OCI-LY7 (cell line): ENCODE measurements around the gene KLHL1. TPM values are rescaled to one million over a fixed set of nuclear protein-coding genes. Genes with fewer than 3 reads are reported as not detected.

Source experiments
- BruUV-seq: library from RNA; stranded (reverse); fragments of 400-500 nt; replicated peaks from 2 replicates; lab custom pipeline; 2021; lab: Mats Ljungman, UMichigan
- CTCF ChIA-PET: fragments of 300-600 bp; sonication (Branson Sonifier 250); formaldehyde crosslinking; loops from one replicate; lab custom pipeline; 2022; ENCODE audit warnings: antibody characterized with exemption; ENCODE audit not compliant: unreplicated experiment; lab: Charles Lee
- POLR2A ChIA-PET: fragments of 300-600 bp; sonication (Branson Sonifier 250); formaldehyde crosslinking; loops from one replicate; lab custom pipeline; 2022; ENCODE audit warnings: antibody characterized with exemption; lab: Charles Lee
- DNase-seq: peaks from one replicate; pipeline ENCODE4 v3.0.0-alpha.2; 2015; ENCODE audit warnings: low spot score
- H2AFZ ChIP-seq: fragments of 200-600 bp; sonication (generic), shearing (Covaris generic); 2 replicates; pipeline ENCODE4 v1.6.1; 2014; ENCODE audit warnings: mild to moderate bottlenecking, antibody characterized with exemption, low read length, moderate library complexity
- H3K27ac ChIP-seq: fragments of 200-600 bp; sonication (generic); 2 replicates; pipeline ENCODE4 v1.5.1; 2014; ENCODE audit warnings: mixed run types, low read depth, mild to moderate bottlenecking, moderate library complexity, low read length, inconsistent platforms; ENCODE audit not compliant: poor library complexity, severe bottlenecking
- H3K36me3 ChIP-seq: fragments of 200-600 bp; sonication (generic); 2 replicates; pipeline ENCODE4 v1.6.1; 2014; ENCODE audit warnings: mild to moderate bottlenecking, antibody characterized with exemption, low read length, moderate library complexity, mixed read lengths; ENCODE audit not compliant: insufficient read depth
- H3K4me1 ChIP-seq: fragments of 200-600 bp; sonication (generic); 2 replicates; pipeline ENCODE4 v1.5.1; 2014; ENCODE audit warnings: mild to moderate bottlenecking, low read length; ENCODE audit not compliant: insufficient read depth, poor library complexity, severe bottlenecking
- H3K4me2 ChIP-seq: fragments of 200-600 bp; sonication (generic); 2 replicates; pipeline ENCODE4 v1.6.1; 2014; ENCODE audit warnings: mild to moderate bottlenecking, low read length
- H3K4me3 ChIP-seq: fragments of 200-600 bp; sonication (generic); 2 replicates; pipeline ENCODE4 v1.5.1; 2014; ENCODE audit warnings: mild to moderate bottlenecking, low read depth, low read length; ENCODE audit not compliant: poor library complexity, severe bottlenecking
- H3K79me2 ChIP-seq: fragments of 200-600 bp; sonication (generic); 2 replicates; pipeline ENCODE4 v1.6.1; 2016; ENCODE audit warnings: low read depth, mild to moderate bottlenecking, low read length, moderate library complexity, mixed read lengths; ENCODE audit not compliant: insufficient read depth
- H3K9me2 ChIP-seq: fragments of 200-600 bp; sonication (generic); 2 replicates; pipeline ENCODE4 v1.6.1; 2016; ENCODE audit warnings: mild to moderate bottlenecking, low read length, mixed read lengths; ENCODE audit not compliant: insufficient read depth
- H3K9me3 ChIP-seq: fragments of 200-600 bp; sonication (generic); 2 replicates; pipeline ENCODE4 v1.6.1; 2014; ENCODE audit warnings: mild to moderate bottlenecking, mixed run types, low read length, mixed read lengths
- H4K20me1 ChIP-seq: fragments of 200-600 bp; sonication (generic); 2 replicates; pipeline ENCODE4 v1.6.1; 2014; ENCODE audit warnings: mild to moderate bottlenecking, antibody characterized with exemption, low read length, moderate library complexity, mixed read lengths; ENCODE audit not compliant: insufficient read depth
- CTCF ChIP-seq: fragments of 200-600 bp; sonication (generic); conservative IDR thresholded peaks from 2 replicates; pipeline ENCODE4 v1.5.1; 2014; ENCODE audit warnings: mild to moderate bottlenecking, antibody characterized with exemption, low read length, moderate library complexity, mixed read lengths
- EZH2phosphoT487 ChIP-seq: fragments of 200-600 bp; sonication (generic); IDR thresholded peaks from 2 replicates; pipeline ENCODE4 v1.6.1; 2018; ENCODE audit warnings: low read depth, borderline replicate concordance, mild to moderate bottlenecking, mixed run types, antibody characterized with exemption, low read length, moderate library complexity, mixed read lengths
- intact Hi-C: fragments of 100-400 bp; cut with micrococcal nuclease; formaldehyde crosslinking; loops from one replicate; pipeline ENCODE4 v1.10.0; 2022; ENCODE audit not compliant: unreplicated experiment
- total RNA-seq, 2 experiments: library from RNA; depleted of rRNA in 1 of 2; stranded (reverse); fragments of >200 nt in 1 of 2; shearing (Covaris generic) in 1 of 2; gene quantifications; 2 replicates each; pipeline ENCODE4 v1.2.3, GENCODE V29; 2014 to 2022

KLHL1 gene
- total RNA-seq, 2 experiments from 2014 or later: not detected

GRCh38 chr13:69980799-69981198, 127.5 kb downstream of the KLHL1 start:
- Histone ChIP-seq H2AFZ (no peak overlapping the region), H3K27ac (no peak overlapping the region), H4K20me1 (no peaks in the 10 kb centered on the region), H3K9me2 (no peaks in the 10 kb centered on the region), H3K4me1 (no peaks in the 10 kb centered on the region), H3K4me3 (no peak overlapping the region), H3K36me3 (no peaks in the 10 kb centered on the region), H3K9me3 (no peaks in the 10 kb centered on the region), H3K4me2 (no peak overlapping the region), H3K79me2 (no peaks in the 10 kb centered on the region)
- no TSS peak for BruUV-seq
- ChIA-PET POLR2A (interaction anchor here (0.6 kb wide), 1 partner anchor 79 kb away, joined by 5 read pairs; no protein-coding TSS in a partner anchor), CTCF (no interaction called here)
- DNase-seq: no peak
- intact Hi-C loops: no loop called here
- TF ChIP-seq EZH2phosphoT487: no peak
- TF ChIP-seq CTCF: no peak

GRCh38 chr13:69975496-69975895, 132.8 kb downstream of the KLHL1 start:
- BruUV-seq: no TSS peak
- no peak overlapping the region for H3K4me2 ChIP-seq
- H3K4me1 ChIP-seq: no peaks in the 10 kb centered on the region
- TF ChIP-seq EZH2phosphoT487 (no peak), CTCF (no peak)
- H3K27ac ChIP-seq: no peak overlapping the region
- no peaks in the 10 kb centered on the region for H3K36me3 ChIP-seq
- no peak for DNase-seq
- POLR2A ChIA-PET: no interaction called here
- H3K79me2 ChIP-seq: no peaks in the 10 kb centered on the region
- H3K9me2 ChIP-seq: no peaks in the 10 kb centered on the region
- no peaks in the 10 kb centered on the region for H3K9me3 ChIP-seq
- no peak overlapping the region for H2AFZ ChIP-seq
- H4K20me1 ChIP-seq: no peaks in the 10 kb centered on the region
- CTCF ChIA-PET: no interaction called here
- H3K4me3 ChIP-seq: no peak overlapping the region
- intact Hi-C loops: no loop called here

GRCh38 chr13:69970520-69970919, 137.7 kb downstream of the KLHL1 start:
- Histone ChIP-seq H3K9me2 (no peaks in the 10 kb centered on the region), H3K36me3 (no peaks in the 10 kb centered on the region), H3K4me1 (no peaks in the 10 kb centered on the region), H3K9me3 (no peaks in the 10 kb centered on the region), H3K4me3 (no peak overlapping the region), H4K20me1 (no peaks in the 10 kb centered on the region), H2AFZ (no peak overlapping the region), H3K27ac (no peak overlapping the region), H3K4me2 (no peak overlapping the region), H3K79me2 (no peaks in the 10 kb centered on the region)
- ChIA-PET POLR2A (no interaction called here), CTCF (no interaction called here)
- intact Hi-C loops: no loop called here
- no peak for TF ChIP-seq EZH2phosphoT487
- TF ChIP-seq CTCF: no peak
- no TSS peak for BruUV-seq
- no peak for DNase-seq
